HG03025 (cell line): ENCODE data around the gene KLF15.

Source experiments
- ATAC-seq: cut with Tn5 transposase; IDR thresholded peaks from one replicate; pipeline ENCODE4 v1.9.1; 2021; ENCODE audit warnings: mild to moderate bottlenecking, moderate library complexity; ENCODE audit not compliant: unreplicated experiment, low FRiP score

KLF15 gene

GRCh38 chr3:126389794-126390146, 32.6 kb upstream of the KLF15 start:
- no peak for ATAC-seq

- ATAC-seq, result no peak
These were observed 32.0 kb upstream of the KLF15 start for GRCh38 chr3:126389112-126389793.

- no peak for ATAC-seq
These were observed 24.8 kb upstream of the KLF15 start for GRCh38 chr3:126381966-126382365.

GRCh38 chr3:126380011-126380768, 23.0 kb upstream of the KLF15 start:
- no peak for ATAC-seq

GRCh38 chr3:126378341-126378751, 21.1 kb upstream of the KLF15 start:
- no peak for ATAC-seq

GRCh38 chr3:126377211-126377610, 20.0 kb upstream of the KLF15 start:
- ATAC-seq, result no peak

- no peak for ATAC-seq
These were observed 19.2 kb upstream of the KLF15 start for GRCh38 chr3:126376444-126376843.

- ATAC-seq, result no peak
These were observed 18.7 kb upstream of the KLF15 start for GRCh38 chr3:126375835-126376331.

GRCh38 chr3:126373682-126374601, 16.7 kb upstream of the KLF15 start:
- no peak for ATAC-seq

GRCh38 chr3:126373146-126373613, 16.0 kb upstream of the KLF15 start:
- ATAC-seq, result no peak

- no peak for ATAC-seq
These were observed 15.4 kb upstream of the KLF15 start for GRCh38 chr3:126372413-126373145.

GRCh38 chr3:126371096-126371705, 14.0 kb upstream of the KLF15 start:
- no peak for ATAC-seq

- no peak for ATAC-seq
These were observed 13.4 kb upstream of the KLF15 start for GRCh38 chr3:126370606-126371005.

- no peak for ATAC-seq
These were observed 12.8 kb upstream of the KLF15 start for GRCh38 chr3:126370055-126370454.

- ATAC-seq, result no peak
These were observed 12.3 kb upstream of the KLF15 start for GRCh38 chr3:126369490-126369889.

GRCh38 chr3:126367316-126367805, 10.2 kb upstream of the KLF15 start:
- no peak for ATAC-seq

- no peak for ATAC-seq
These were observed 8.4 kb upstream of the KLF15 start for GRCh38 chr3:126365351-126366277.

- no peak for ATAC-seq
These were observed 7.6 kb upstream of the KLF15 start for GRCh38 chr3:126364731-126365301.
